ENCODE results near the gene AEBP1.

GRCh38 chr7:44064791-44065430, 39.2 kb upstream of the AEBP1 start:
- TF ChIP-seq USF1 (CRISPR knock-in tag; IDR thresholded peaks at IDR 0.05) (no peak), FOXJ3 (CRISPR knock-in tag; IDR thresholded peaks at IDR 0.05; ENCODE audit: borderline replicate concordance) (no peak), CTCF (IDR thresholded peaks at IDR 0.05) (no peak), SP1 (CRISPR knock-in tag; conservative IDR thresholded peaks at IDR 0.05) (no peak; the same call in 1 of the 2 replicates), ESRRA (CRISPR knock-in tag; IDR thresholded peaks at IDR 0.05; ENCODE audit: borderline replicate concordance) (no peak), ZNF121 (CRISPR knock-in tag; IDR thresholded peaks at IDR 0.05) (no peak)

Data from WTC11 (cell line).